ENCODE results near the gene UBTD1.

The UBTD1 gene

DNA sequence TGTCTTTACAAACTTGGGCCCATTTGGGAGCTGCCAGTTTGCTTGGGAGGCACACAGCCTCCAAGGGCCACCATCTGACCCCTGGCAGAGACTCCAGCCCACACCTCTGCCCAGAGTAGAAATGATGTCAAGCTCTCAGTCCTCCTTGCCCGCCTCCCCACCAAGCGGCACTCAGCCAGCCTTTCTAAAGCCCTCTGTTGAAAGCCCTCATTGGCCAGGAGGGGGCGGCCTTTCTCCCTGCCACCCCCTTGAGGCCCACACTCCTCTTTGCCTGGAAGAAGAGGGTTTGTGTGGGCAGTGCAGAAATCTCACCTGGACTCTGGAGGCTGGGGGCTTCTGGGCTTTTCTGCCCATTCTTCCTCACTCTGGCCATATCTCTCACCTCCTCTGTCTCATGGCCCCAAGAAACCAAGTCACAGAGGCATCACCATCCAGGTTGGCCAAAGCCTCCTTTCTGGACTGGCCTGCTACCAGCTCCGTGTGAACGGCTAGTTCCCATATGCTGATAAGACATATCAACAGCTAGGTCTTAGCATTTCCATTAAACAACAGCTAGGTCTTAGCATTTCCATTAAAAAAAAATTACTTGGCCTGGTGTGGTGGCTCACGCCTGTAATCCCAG, 36.1 kb downstream of the UBTD1 start:
- H3K27ac ChIP-seq, result no peak overlapping the region
- TF ChIP-seq, protein P1, sequence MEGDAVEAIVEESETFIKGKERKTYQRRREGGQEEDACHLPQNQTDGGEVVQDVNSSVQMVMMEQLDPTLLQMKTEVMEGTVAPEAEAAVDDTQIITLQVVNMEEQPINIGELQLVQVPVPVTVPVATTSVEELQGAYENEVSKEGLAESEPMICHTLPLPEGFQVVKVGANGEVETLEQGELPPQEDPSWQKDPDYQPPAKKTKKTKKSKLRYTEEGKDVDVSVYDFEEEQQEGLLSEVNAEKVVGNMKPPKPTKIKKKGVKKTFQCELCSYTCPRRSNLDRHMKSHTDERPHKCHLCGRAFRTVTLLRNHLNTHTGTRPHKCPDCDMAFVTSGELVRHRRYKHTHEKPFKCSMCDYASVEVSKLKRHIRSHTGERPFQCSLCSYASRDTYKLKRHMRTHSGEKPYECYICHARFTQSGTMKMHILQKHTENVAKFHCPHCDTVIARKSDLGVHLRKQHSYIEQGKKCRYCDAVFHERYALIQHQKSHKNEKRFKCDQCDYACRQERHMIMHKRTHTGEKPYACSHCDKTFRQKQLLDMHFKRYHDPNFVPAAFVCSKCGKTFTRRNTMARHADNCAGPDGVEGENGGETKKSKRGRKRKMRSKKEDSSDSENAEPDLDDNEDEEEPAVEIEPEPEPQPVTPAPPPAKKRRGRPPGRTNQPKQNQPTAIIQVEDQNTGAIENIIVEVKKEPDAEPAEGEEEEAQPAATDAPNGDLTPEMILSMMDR (conservative IDR thresholded peaks at IDR 0.05), result peak; percentile 28; the same call in 1 of the 2 replicates

DNA sequence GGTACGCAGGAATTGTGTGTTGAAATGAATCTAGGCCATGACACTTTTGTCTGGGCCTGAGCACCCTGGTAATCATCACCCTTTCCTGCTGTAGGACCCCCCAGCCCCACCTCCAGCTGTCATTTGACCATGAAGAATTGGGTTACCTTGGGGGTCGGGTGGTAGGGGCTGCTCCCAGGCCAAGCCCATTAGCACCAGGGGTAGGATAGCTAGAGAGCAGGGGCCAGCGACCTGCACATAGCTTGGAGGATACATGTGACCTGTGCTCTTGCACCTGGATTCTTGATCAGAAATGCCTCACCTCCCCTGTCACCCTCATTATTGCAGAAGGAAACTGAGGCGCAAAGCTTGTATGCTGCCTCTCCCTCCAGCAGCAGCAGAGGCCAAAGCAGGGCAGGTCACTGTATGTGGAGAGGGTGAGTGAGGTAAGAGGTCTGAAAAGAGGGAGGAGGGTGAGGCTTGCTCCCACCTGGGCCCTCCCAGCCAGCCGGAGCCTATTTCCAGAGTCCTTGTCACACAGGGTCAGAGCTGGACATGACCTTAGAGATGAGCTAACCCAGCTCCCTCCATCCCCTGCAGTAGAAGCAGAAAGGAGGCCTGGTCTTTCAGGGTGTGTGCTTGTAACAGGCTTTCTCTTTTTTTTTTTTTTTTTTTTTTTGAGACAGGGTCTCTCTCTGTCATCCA, 38.6 kb downstream of the UBTD1 start:
- TF ChIP-seq, protein P1 (conservative IDR thresholded peaks at IDR 0.05), result no peak
- H3K27ac ChIP-seq, result no peak overlapping the region

DNA sequence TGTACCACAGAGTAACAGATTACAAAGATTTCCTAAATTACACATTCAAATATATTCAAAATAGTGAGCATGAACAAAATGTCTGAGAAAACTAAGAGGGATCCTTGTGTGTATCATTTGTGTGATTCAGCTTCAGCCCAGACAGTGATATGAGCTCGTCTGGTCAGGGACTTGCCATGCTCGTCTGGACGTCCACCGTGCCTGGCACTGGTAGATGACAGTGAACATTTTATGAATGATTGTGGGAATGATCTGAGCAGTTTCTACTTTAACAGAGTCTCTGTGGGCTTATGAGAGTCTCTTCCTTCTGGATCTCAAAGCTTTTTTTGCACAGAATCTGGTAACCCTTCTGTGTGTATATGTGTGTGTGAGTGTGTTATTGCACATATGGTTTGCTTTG, 39.7 kb downstream of the UBTD1 start:
- H3K27ac ChIP-seq, result peak overlapping the region; percentile 33; the same call in 1 of the 2 replicates
- TF ChIP-seq, protein P1 (conservative IDR thresholded peaks at IDR 0.05), result no peak

DNA sequence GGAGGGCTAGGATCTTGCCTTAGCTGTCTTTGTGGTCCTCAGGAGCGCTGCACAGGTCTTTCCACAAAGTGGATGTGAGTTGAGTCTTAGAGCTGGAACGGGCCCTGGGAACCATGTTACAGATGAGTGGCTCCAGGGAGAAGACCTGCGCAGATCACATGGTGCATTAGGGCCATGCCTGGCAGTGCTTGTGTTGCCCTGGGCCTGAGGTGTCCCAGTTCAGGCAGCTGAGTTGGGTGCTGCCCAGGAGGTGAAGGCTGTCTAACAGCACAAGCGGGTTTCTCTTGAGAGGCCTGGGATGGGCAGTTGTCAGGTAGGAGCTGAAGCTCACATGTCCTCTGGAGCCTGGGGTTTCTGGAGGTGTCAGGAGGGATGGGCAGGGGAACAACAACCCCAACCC, 40.1 kb downstream of the UBTD1 start:
- H3K27ac ChIP-seq, result peak overlapping the region; percentile 33; the same call in 1 of the 2 replicates
- TF ChIP-seq, protein P1 (conservative IDR thresholded peaks at IDR 0.05), result no peak

DNA sequence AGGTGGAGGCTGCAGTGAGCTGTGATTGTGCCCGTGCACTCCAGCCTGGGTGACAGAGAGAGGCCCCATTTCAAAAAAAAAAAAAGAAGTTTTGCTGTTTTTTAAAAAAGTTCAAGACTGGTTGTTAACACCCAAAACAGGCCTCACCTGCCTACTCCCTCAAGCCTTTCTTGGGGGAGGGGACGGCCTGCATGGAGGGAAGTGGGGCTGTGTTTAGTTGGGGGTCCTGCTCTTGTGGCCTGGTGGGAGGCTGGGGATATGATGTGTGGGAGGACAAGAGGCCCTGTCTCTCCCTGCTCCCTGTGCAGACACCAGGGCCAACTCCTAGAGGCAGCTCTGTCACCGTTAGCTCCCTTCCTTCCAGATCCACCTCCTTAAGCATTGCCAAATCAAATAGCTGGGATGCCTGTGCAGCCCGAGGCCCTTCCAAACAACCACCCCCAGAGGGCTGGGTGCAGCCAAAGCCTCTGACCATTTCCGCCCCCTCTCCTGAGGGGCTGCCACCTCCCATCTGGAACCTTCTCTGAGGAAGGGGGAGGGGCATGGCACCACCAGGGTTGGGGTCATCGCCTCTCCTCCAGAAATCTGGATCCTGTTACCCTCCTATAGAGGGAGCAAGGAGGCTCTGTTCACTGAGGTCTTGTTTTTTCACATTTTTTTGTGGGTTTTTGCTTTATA, 40.9 kb downstream of the UBTD1 start:
- TF ChIP-seq, protein P1 (conservative IDR thresholded peaks at IDR 0.05), result no peak
- no peak overlapping the region for H3K27ac ChIP-seq

DNA sequence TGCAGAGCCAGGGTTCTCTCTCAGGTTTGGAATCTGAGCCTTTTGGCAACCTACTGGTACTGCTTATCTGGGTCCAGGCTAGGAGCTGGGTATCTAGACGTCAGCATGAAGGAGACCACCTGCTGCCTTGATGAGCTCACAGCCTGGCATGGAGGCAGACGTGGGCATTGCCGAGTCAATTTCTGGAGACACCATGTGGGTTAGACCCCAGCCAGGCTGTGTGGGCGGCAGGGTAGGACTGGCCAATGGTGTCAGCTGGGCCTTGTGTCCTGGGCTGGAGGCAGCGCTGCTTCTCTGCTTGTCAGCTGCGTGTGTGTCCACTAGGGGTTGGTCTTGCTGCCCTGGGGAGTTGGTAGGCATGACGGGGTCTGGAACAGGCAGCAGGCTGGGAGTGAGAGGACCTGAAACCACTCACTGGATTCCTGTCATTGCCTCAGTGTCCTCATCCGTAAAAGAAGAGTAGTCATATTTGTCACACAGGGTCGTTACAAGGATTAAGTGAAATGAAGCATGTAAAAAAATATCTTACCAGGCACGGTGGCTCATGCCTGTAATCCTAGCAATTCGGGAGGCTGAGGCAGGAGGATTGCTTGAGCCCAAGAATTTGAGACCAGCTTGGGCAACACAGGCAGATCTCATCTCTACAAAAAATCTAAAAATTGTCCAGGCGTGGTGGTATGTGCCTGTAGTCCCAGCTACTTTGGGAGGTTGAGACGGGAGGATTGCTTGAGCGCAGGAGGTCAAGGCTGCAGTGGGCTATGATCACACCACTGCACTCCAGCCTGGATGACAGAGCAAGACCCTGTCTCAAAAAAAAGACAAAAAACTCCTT, 42.2 kb downstream of the UBTD1 start:
- TF ChIP-seq, protein P1 (conservative IDR thresholded peaks at IDR 0.05), result no peak
- no peak overlapping the region for H3K27ac ChIP-seq
